Activated B cell treated with CpG ODN at 0.5 μM for 24 hours (primary cell): ENCODE data around the gene ATF7. TPM values are rescaled to one million over a fixed set of nuclear protein-coding genes. Genes with fewer than 3 reads are reported as not detected.

Experiments used
- ATAC-seq: fragments of 200-7000 bp; cut with Tn5 transposase; one replicate; pipeline ENCODE4 v1.10.0; 2021; ENCODE audit warnings: low read depth, mild to moderate bottlenecking, moderate library complexity
- CTCF ChIA-PET: fragments of 350-600 bp; sonication (Branson Sonifier 250); formaldehyde crosslinking; loops from one replicate; lab custom pipeline; 2021; ENCODE audit warnings: antibody characterized with exemption; lab: Charles Lee
- POLR2A ChIA-PET: fragments of 350-600 bp; sonication (Branson Sonifier 250); formaldehyde crosslinking; loops from one replicate; lab custom pipeline; 2021; ENCODE audit warnings: antibody characterized with exemption; lab: Charles Lee
- DNase-seq: peaks from one replicate; pipeline ENCODE4 v3.0.0; 2022
- H3K27ac Mint-ChIP-seq: one replicate; pipeline ENCODE4 v1.8.0; 2020; ENCODE audit warnings: mixed read lengths
- H3K27me3 Mint-ChIP-seq: one replicate; pipeline ENCODE4 v1.8.0; 2021; ENCODE audit warnings: mixed read lengths
- H3K36me3 Mint-ChIP-seq: one replicate; pipeline ENCODE4 v1.8.0; 2021; ENCODE audit warnings: low read depth, mixed read lengths
- H3K4me1 Mint-ChIP-seq: one replicate; pipeline ENCODE4 v1.8.0; 2021; ENCODE audit warnings: mixed read lengths
- H3K4me3 Mint-ChIP-seq: one replicate; pipeline ENCODE4 v1.8.0; 2020; ENCODE audit warnings: mild to moderate bottlenecking, mixed read lengths
- H3K9me3 Mint-ChIP-seq: one replicate; pipeline ENCODE4 v1.8.0; 2020; ENCODE audit warnings: mixed read lengths
- CTCF ChIP-seq: fragments of 200-600 bp; IDR thresholded peaks from one replicate; pipeline ENCODE4 v1.8.0; 2022; ENCODE audit warnings: antibody characterized with exemption, mild to moderate bottlenecking
- intact Hi-C: fragments of 100-400 bp; cut with micrococcal nuclease; formaldehyde crosslinking; loops from one replicate; pipeline ENCODE4 v1.15.1; 2024
- total RNA-seq: library from RNA; stranded (reverse); gene quantifications from 2 replicates; pipeline ENCODE4 v1.2.3, GENCODE V29; 2022

The ATF7 gene
- total RNA-seq, 1 donor from 2014 or later: 36.8 TPM

- H3K9me3 Mint-ChIP-seq: no peaks in the 10 kb centered on the region
- no peak for DNase-seq
- H3K4me1 Mint-ChIP-seq: peaks cover 13% of the 10 kb centered on the region
- H3K27me3 Mint-ChIP-seq: no peaks in the 10 kb centered on the region
- no peak overlapping the region for H3K27ac Mint-ChIP-seq
- TF ChIP-seq CTCF: no peak
- ChIA-PET CTCF (interaction anchor here (1.2 kb wide), 1 partner anchor 113 kb away, joined by 3 read pairs; no protein-coding TSS in a partner anchor), POLR2A (interaction anchor here (0.5 to 1.0 kb wide), 3 partner anchors 9 to 243 kb away, joined by 3 to 4 read pairs (median 3); partner anchors contain the start of gene TARBP2)
- H3K36me3 Mint-ChIP-seq: peaks cover 96% of the 10 kb centered on the region
- no peak for ATAC-seq
- H3K4me3 Mint-ChIP-seq: no peak overlapping the region
- intact Hi-C loops: no loop called here
These were observed 161.3 kb downstream of the ATF7 start for GRCh38 chr12:53464685-53465418.

DNA sequence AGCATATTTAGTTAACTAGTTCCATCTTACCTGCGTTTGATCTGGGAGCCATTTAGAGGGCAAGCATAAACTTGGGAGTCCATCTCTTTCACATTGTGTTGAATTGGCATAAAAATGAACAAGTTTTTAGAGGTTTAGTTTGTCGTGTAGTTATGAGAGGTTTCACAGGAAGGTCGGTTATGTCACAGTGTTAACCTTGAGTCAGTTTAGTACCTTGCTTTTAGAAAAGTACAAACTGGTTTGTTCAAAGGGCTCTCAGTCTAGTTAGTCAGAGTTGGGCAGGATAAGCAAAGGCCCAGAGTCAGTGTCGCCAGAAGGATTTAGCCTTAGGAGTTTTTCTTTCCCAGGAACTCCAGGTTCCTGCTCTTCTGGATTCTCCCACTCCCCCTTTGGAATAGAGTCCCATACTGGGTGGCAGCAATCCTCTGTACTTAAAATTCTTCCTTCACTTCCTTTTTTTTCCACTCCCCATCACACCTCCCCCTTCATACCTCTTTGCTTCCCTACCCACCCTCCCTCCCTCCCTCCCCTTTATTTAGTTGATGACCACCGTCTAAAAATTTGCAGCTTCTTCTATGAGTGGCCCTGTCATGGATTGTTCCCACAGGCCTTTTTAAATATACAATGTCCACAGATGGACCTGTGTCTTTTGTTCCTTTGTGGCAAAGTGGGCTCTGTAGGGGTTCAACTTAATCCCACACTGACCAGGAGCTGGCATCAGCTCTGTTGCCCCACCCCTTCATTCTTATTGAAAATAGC, 162.2 kb downstream of the ATF7 start:
- CTCF ChIA-PET: no interaction called here
- no peak for DNase-seq
- H3K4me1 Mint-ChIP-seq: peaks cover 13% of the 10 kb centered on the region

DNA sequence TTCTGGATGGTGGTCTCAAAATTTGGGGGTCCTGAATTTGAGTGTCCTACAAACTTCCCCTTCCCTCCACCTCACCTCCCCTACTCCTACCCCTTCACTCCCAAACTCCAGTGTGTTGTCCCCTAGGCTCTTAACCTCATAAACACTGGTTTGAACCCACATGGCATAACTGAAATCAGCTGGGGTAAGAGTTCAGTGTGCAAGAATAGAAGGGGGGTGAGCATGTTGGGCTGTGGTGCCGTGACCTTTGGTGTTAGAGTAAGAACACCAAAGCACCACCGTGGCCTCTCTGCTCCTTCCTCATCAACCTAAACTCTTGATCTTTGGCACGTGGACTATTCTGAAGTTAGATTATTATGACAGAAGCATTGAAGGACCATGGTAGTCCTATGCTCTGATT, 163.2 kb downstream of the ATF7 start:
- ChIA-PET POLR2A (no interaction called here), CTCF (no interaction called here)
- H3K36me3 Mint-ChIP-seq: peaks cover 98% of the 10 kb centered on the region
- DNase-seq (no peak), ATAC-seq (no peak)
- H3K9me3 Mint-ChIP-seq: no peaks in the 10 kb centered on the region
- intact Hi-C loops: no loop called here
- H3K27ac Mint-ChIP-seq: no peak overlapping the region
- H3K27me3 Mint-ChIP-seq: no peaks in the 10 kb centered on the region
- no peak overlapping the region for H3K4me3 Mint-ChIP-seq
- peaks cover 13% of the 10 kb centered on the region for H3K4me1 Mint-ChIP-seq
- TF ChIP-seq CTCF: no peak

More for the DNA sequence above, 162.2 kb downstream of the ATF7 start:
- Mint-ChIP-seq H3K4me3 (no peak overlapping the region), H3K27ac (no peak overlapping the region), H3K36me3 (peaks cover 97% of the 10 kb centered on the region), H3K9me3 (no peaks in the 10 kb centered on the region), H3K27me3 (no peaks in the 10 kb centered on the region)
- POLR2A ChIA-PET: interaction anchor here (0.5 to 1.0 kb wide), 4 partner anchors 10 to 242 kb away, joined by 3 to 4 read pairs (median 3); partner anchors contain the start of gene TARBP2
- intact Hi-C loops: no loop called here
- ATAC-seq: no peak
- TF ChIP-seq CTCF: no peak

- no peak for TF ChIP-seq CTCF
- H3K4me1 Mint-ChIP-seq: peaks cover 13% of the 10 kb centered on the region
- intact Hi-C loops: no loop called here
These were observed 164.6 kb downstream of the ATF7 start for GRCh38 chr12:53461591-53461990.

GRCh38 chr12:53461059-53461458, 165.1 kb downstream of the ATF7 start:
- ChIA-PET POLR2A (interaction anchor here (1.0 to 1.2 kb wide), 2 partner anchors 8 to 14 kb away, joined by 4 to 7 read pairs; no protein-coding TSS in a partner anchor), CTCF (no interaction called here)
- intact Hi-C loops: no loop called here
- Mint-ChIP-seq H3K4me1 (peaks cover 13% of the 10 kb centered on the region), H3K9me3 (no peaks in the 10 kb centered on the region), H3K36me3 (peaks cover 93% of the 10 kb centered on the region), H3K27ac (no peak overlapping the region), H3K27me3 (no peaks in the 10 kb centered on the region), H3K4me3 (no peak overlapping the region)
- no peak for ATAC-seq
- no peak for DNase-seq
- TF ChIP-seq CTCF: no peak

More at GRCh38 chr12:53461591-53461990, 164.6 kb downstream of the ATF7 start:
- ATAC-seq (no peak), DNase-seq (no peak)
- CTCF ChIA-PET: interaction anchor here (0.6 kb wide), 1 partner anchor 27 kb away, joined by 4 read pairs; no protein-coding TSS in a partner anchor
- H3K4me3 Mint-ChIP-seq: no peak overlapping the region
- H3K27me3 Mint-ChIP-seq: no peaks in the 10 kb centered on the region
- POLR2A ChIA-PET: interaction anchor here (1.0 to 1.2 kb wide), 2 partner anchors 9 to 14 kb away, joined by 4 to 7 read pairs; no protein-coding TSS in a partner anchor
- H3K9me3 Mint-ChIP-seq: no peaks in the 10 kb centered on the region
- H3K36me3 Mint-ChIP-seq: peaks cover 93% of the 10 kb centered on the region
- no peak overlapping the region for H3K27ac Mint-ChIP-seq
